Amniotic stem cell (primary cell): Measurements from ENCODE around the gene LY6G5B.

Experiments
- DNase-seq: peaks from one replicate; lab custom pipeline; 2025; lab: John Stamatoyannopoulos, UW

The LY6G5B gene

GRCh38 chr6:31663126-31663960, 6.4 kb upstream of the LY6G5B start:
- DNase-seq = no peak

- peak; percentile 47 for DNase-seq
Measured at GRCh38 chr6:31663961-31664789, 5.6 kb upstream of the LY6G5B start.

- DNase-seq = peak; percentile 79
Measured at GRCh38 chr6:31664790-31665500, 4.8 kb upstream of the LY6G5B start, which contains the start of gene GPANK1. TSS of gene GPANK1 (minus strand) at chr6:31664997. CDS start at chr6:31664478, 519 bp downstream.

- DNase-seq = peak; percentile 97
Measured at GRCh38 chr6:31665501-31666336, 4.1 kb upstream of the LY6G5B start, which contains the start of gene CSNK2B. TSS of gene CSNK2B (plus strand) at chr6:31666080. CDS start at chr6:31666832, 752 bp downstream.

- DNase-seq = no peak
Measured at GRCh38 chr6:31666337-31666965, 3.3 kb upstream of the LY6G5B start.

GRCh38 chr6:31676322-31676903, 6.6 kb downstream of the LY6G5B start:
- DNase-seq = no peak

- DNase-seq = no peak
Measured at GRCh38 chr6:31676904-31677303, 7.1 kb downstream of the LY6G5B start.

- DNase-seq = no peak
Measured at GRCh38 chr6:31677955-31678354, 8.2 kb downstream of the LY6G5B start.

GRCh38 chr6:31680226-31681134, 10.7 kb downstream of the LY6G5B start, which contains the start of gene LY6G5C:
TSS of gene LY6G5C (minus strand) at chr6:31681067. CDS start at chr6:31680373, 694 bp downstream.
- peak; percentile 75 for DNase-seq

GRCh38 chr6:31681135-31681671, 11.4 kb downstream of the LY6G5B start:
- DNase-seq = no peak

GRCh38 chr6:31683591-31683990, 13.8 kb downstream of the LY6G5B start:
- no peak for DNase-seq

GRCh38 chr6:31686483-31686882, 16.7 kb downstream of the LY6G5B start:
- no peak for DNase-seq

- no peak for DNase-seq
Measured at GRCh38 chr6:31687321-31687720, 17.5 kb downstream of the LY6G5B start.

- no peak for DNase-seq
Measured at GRCh38 chr6:31687860-31688693, 18.3 kb downstream of the LY6G5B start.

- DNase-seq = no peak
Measured at GRCh38 chr6:31689249-31690110, 19.7 kb downstream of the LY6G5B start.

- DNase-seq = no peak
Measured at GRCh38 chr6:31690231-31691077, 20.7 kb downstream of the LY6G5B start.
